ENCODE data around the gene LLCFC1. TPM values are rescaled to one million over a fixed set of nuclear protein-coding genes. Genes with fewer than 3 reads are reported as not detected.
"Not testable (repeated sequence)": the region's sequence is repeated elsewhere in the genome, so short reads cannot be mapped to it uniquely, and the experiment has no call there.

Gene LLCFC1
- total and polyA plus RNA-seq, 4 donors = not detected

DNA sequence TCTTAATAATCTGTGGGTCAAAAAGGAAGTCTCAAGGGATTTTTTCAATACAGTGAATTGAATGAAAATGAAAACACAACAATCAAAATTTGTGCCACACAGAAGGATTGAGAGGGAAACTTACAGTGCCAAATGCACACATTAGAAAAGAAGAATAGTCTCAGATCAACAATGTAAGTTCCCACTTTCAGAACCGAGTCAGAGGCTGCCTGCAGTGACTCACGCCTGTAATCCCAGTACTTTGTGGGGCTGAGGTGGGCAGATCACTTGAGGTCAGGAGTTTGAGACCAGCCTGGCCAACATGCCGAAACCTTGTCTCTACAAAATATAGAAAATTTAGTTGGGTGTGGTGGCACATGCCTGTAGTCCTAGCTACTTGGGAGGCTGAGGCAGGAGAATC lies 35.3 kb downstream of the LLCFC1 start (continued):
- no peak for TF ChIP-seq TAF1 (conservative IDR thresholded peaks at IDR 0.05)
- no peak for TF ChIP-seq NR2F2 (IDR thresholded peaks at IDR 0.05)
- TF ChIP-seq, protein P1, sequence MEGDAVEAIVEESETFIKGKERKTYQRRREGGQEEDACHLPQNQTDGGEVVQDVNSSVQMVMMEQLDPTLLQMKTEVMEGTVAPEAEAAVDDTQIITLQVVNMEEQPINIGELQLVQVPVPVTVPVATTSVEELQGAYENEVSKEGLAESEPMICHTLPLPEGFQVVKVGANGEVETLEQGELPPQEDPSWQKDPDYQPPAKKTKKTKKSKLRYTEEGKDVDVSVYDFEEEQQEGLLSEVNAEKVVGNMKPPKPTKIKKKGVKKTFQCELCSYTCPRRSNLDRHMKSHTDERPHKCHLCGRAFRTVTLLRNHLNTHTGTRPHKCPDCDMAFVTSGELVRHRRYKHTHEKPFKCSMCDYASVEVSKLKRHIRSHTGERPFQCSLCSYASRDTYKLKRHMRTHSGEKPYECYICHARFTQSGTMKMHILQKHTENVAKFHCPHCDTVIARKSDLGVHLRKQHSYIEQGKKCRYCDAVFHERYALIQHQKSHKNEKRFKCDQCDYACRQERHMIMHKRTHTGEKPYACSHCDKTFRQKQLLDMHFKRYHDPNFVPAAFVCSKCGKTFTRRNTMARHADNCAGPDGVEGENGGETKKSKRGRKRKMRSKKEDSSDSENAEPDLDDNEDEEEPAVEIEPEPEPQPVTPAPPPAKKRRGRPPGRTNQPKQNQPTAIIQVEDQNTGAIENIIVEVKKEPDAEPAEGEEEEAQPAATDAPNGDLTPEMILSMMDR (IDR thresholded peaks at IDR 0.05; ENCODE audit: low read depth, low read length, missing input control) = no peak
- TF ChIP-seq FOXA1 (IDR thresholded peaks at IDR 0.05) = no peak

DNA sequence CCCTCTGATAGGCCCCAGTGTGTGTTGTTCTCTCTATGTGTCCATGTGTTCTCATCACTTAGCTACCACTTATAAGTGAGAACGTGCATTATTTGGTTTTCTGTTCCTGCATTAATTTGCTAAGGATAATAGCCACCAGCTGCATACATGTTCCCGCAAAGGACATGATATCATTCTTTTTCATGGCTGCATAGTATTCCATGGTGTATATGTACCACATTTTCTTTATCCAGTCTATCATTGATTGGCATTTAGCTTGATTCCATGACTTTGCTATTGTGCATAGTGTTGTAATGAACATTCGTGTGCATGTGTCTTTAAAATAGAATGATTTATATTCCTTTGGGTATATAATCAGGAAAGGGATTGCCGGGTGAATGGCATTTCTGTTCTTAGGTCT lies 39.1 kb downstream of the LLCFC1 start:
- H3K27me3 ChIP-seq (ENCODE audit: control insufficient read depth in 4 of 4, insufficient read depth in 4 of 4, low read length in 3 of 4); H3K4me1 ChIP-seq (ENCODE audit: control insufficient read depth in 4 of 4, insufficient read depth in 4 of 4, low read length in 3 of 4); H3K9me3 ChIP-seq (ENCODE audit: control insufficient read depth in 4 of 4, low read length in 3 of 4); H3K36me3 ChIP-seq (ENCODE audit: control insufficient read depth in 4 of 4, insufficient read depth in 3 of 4, low read depth in 1 of 4, low read length in 3 of 4); H3K4me3 ChIP-seq (ENCODE audit: low read depth in 1 of 3, low read length in 3 of 3); H3K9ac ChIP-seq (ENCODE audit: low read depth in 1 of 2, low read length in 2 of 2); DNase-seq (ENCODE audit: low spot score); H3K27ac ChIP-seq (ENCODE audit: low read depth in 1 of 2, low read length in 2 of 2): not testable (repeated sequence)
- 86% methylated on average over 4 of the region's 4 CpGs for WGBS

DNA sequence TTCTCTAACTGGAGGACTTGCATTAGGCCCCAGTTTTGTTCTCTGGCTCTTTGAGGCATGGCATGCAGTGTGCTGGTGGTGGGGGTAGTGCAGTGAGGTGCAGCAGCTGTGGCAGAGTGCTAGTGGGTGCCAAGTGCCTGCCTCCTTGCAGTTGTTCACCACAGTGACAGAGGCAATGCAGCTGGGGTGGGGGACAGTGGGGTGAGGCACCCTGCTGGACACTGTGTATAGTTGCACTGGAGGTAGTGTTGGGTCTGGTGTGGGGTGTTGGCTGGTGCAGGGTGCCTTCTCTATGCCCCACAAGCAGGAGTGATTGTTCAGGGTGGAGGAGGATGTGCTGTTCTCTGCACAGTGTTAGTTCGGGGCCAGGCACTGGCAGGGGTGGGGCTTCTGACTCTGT lies 44.5 kb downstream of the LLCFC1 start:
- no peaks in the 10 kb centered on the region for H3K27me3 ChIP-seq (ENCODE audit: control insufficient read depth in 4 of 4, insufficient read depth in 4 of 4, low read length in 3 of 4)
- no peak overlapping the region for H3K4me3 ChIP-seq (ENCODE audit: low read depth in 1 of 3, low read length in 3 of 3)
- 86% methylated on average over 1 of the region's 1 CpG for WGBS
- no peak overlapping the region for H3K9ac ChIP-seq (ENCODE audit: low read depth in 1 of 2, low read length in 2 of 2)
- H3K36me3 ChIP-seq (ENCODE audit: control insufficient read depth in 4 of 4, insufficient read depth in 3 of 4, low read depth in 1 of 4, low read length in 3 of 4) = no peaks in the 10 kb centered on the region
- TF ChIP-seq HNF4G (IDR thresholded peaks at IDR 0.05) = no peak
- no peak for TF ChIP-seq GABPA (IDR thresholded peaks at IDR 0.05 in 1 of 2, conservative IDR thresholded peaks at IDR 0.05 in 1 of 2)
- TF ChIP-seq, protein P2, sequence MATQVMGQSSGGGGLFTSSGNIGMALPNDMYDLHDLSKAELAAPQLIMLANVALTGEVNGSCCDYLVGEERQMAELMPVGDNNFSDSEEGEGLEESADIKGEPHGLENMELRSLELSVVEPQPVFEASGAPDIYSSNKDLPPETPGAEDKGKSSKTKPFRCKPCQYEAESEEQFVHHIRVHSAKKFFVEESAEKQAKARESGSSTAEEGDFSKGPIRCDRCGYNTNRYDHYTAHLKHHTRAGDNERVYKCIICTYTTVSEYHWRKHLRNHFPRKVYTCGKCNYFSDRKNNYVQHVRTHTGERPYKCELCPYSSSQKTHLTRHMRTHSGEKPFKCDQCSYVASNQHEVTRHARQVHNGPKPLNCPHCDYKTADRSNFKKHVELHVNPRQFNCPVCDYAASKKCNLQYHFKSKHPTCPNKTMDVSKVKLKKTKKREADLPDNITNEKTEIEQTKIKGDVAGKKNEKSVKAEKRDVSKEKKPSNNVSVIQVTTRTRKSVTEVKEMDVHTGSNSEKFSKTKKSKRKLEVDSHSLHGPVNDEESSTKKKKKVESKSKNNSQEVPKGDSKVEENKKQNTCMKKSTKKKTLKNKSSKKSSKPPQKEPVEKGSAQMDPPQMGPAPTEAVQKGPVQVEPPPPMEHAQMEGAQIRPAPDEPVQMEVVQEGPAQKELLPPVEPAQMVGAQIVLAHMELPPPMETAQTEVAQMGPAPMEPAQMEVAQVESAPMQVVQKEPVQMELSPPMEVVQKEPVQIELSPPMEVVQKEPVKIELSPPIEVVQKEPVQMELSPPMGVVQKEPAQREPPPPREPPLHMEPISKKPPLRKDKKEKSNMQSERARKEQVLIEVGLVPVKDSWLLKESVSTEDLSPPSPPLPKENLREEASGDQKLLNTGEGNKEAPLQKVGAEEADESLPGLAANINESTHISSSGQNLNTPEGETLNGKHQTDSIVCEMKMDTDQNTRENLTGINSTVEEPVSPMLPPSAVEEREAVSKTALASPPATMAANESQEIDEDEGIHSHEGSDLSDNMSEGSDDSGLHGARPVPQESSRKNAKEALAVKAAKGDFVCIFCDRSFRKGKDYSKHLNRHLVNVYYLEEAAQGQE (IDR thresholded peaks at IDR 0.05) = no peak
- TF ChIP-seq, protein P3, sequence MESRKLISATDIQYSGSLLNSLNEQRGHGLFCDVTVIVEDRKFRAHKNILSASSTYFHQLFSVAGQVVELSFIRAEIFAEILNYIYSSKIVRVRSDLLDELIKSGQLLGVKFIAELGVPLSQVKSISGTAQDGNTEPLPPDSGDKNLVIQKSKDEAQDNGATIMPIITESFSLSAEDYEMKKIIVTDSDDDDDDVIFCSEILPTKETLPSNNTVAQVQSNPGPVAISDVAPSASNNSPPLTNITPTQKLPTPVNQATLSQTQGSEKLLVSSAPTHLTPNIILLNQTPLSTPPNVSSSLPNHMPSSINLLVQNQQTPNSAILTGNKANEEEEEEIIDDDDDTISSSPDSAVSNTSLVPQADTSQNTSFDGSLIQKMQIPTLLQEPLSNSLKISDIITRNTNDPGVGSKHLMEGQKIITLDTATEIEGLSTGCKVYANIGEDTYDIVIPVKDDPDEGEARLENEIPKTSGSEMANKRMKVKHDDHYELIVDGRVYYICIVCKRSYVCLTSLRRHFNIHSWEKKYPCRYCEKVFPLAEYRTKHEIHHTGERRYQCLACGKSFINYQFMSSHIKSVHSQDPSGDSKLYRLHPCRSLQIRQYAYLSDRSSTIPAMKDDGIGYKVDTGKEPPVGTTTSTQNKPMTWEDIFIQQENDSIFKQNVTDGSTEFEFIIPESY (IDR thresholded peaks at IDR 0.05) = no peak
- TF ChIP-seq YY1 (IDR thresholded peaks at IDR 0.05) = no peak
- TF ChIP-seq, protein P4, sequence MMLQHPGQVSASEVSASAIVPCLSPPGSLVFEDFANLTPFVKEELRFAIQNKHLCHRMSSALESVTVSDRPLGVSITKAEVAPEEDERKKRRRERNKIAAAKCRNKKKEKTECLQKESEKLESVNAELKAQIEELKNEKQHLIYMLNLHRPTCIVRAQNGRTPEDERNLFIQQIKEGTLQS (IDR thresholded peaks at IDR 0.05) = no peak
- TF ChIP-seq FOXA2 (IDR thresholded peaks at IDR 0.05) = no peak
- no peak for TF ChIP-seq RXRA (IDR thresholded peaks at IDR 0.05)
- TF ChIP-seq, protein P5, sequence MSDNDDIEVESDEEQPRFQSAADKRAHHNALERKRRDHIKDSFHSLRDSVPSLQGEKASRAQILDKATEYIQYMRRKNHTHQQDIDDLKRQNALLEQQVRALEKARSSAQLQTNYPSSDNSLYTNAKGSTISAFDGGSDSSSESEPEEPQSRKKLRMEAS (IDR thresholded peaks at IDR 0.05) = no peak
- TF ChIP-seq SP1 (IDR thresholded peaks at IDR 0.05) = no peak
- TF ChIP-seq, protein P1 (IDR thresholded peaks at IDR 0.05; ENCODE audit: low read depth, low read length, missing input control) = no peak
- no peak for TF ChIP-seq FOXA1 (IDR thresholded peaks at IDR 0.05)
- TF ChIP-seq EGR1 (IDR thresholded peaks at IDR 0.05; ENCODE audit: low read depth in 2 of 2) = no peak
- no peak for TF ChIP-seq JUND (IDR thresholded peaks at IDR 0.05)
- no peak for TF ChIP-seq TAF1 (conservative IDR thresholded peaks at IDR 0.05)
- TF ChIP-seq HNF4A (conservative IDR thresholded peaks at IDR 0.05) = no peak
- no peak for TF ChIP-seq RAD21 (IDR thresholded peaks at IDR 0.05)
- TF ChIP-seq NR2F2 (IDR thresholded peaks at IDR 0.05) = no peak
- H3K4me1 ChIP-seq (ENCODE audit: control insufficient read depth in 4 of 4, insufficient read depth in 4 of 4, low read length in 3 of 4) = no peaks in the 10 kb centered on the region
- H3K27ac ChIP-seq (ENCODE audit: low read depth in 1 of 2, low read length in 2 of 2) = no peak overlapping the region
- H3K9me3 ChIP-seq (ENCODE audit: control insufficient read depth in 4 of 4, low read length in 3 of 4) = peaks cover 0 to 1% (median 0%) of the 10 kb centered on the region in 4 donors
- DNase-seq (ENCODE audit: low spot score) = no peak
